Hepatocyte (in vitro differentiated cells): ENCODE measurements around the gene KAZALD1. TPM values are rescaled to one million over a fixed set of nuclear protein-coding genes. Genes with fewer than 3 reads are reported as not detected.

Experiments
- DNase-seq: peaks from one replicate; pipeline ENCODE4 v3.0.0-alpha.2; 2016; ENCODE audit warnings: low spot score
- H2AFZ ChIP-seq: fragments of 200-600 bp; sonication (generic); 2 replicates; pipeline ENCODE4 v1.6.0; 2016; ENCODE audit warnings: antibody characterized with exemption, mild to moderate bottlenecking
- H3K27ac ChIP-seq: fragments of 200-600 bp; sonication (generic); 2 replicates; pipeline ENCODE4 v1.5.1; 2016; ENCODE audit warnings: mild to moderate bottlenecking
- H3K27me3 ChIP-seq: fragments of 200-600 bp; sonication (generic); 2 replicates; pipeline ENCODE4 v1.6.1; 2016
- H3K36me3 ChIP-seq: fragments of 200-600 bp; sonication (generic); replicated peaks from 2 replicates; pipeline ENCODE4 v1.5.1; 2016; ENCODE audit warnings: low read depth; ENCODE audit not compliant: insufficient read depth
- H3K4me1 ChIP-seq: fragments of 200-600 bp; sonication (generic); 2 replicates; pipeline ENCODE4 v1.5.1; 2016; ENCODE audit warnings: mild to moderate bottlenecking, moderate library complexity; ENCODE audit not compliant: insufficient read depth
- H3K4me2 ChIP-seq: fragments of 200-600 bp; sonication (generic); 2 replicates; pipeline ENCODE4 v1.6.0; 2016
- H3K4me3 ChIP-seq: fragments of 200-600 bp; sonication (generic); 2 replicates; pipeline ENCODE4 v1.5.1; 2016; ENCODE audit warnings: mild to moderate bottlenecking
- H3K79me2 ChIP-seq: fragments of 200-600 bp; sonication (generic); 2 replicates; pipeline ENCODE4 v1.6.0; 2017; ENCODE audit warnings: mild to moderate bottlenecking
- H3K9me2 ChIP-seq: fragments of 200-600 bp; sonication (generic); replicated peaks from 2 replicates; pipeline ENCODE4 v1.6.0; 2017; ENCODE audit warnings: mild to moderate bottlenecking; ENCODE audit not compliant: insufficient read depth
- H3K9me3 ChIP-seq: fragments of 200-600 bp; sonication (generic); 2 replicates; pipeline ENCODE4 v1.5.1; 2016; ENCODE audit warnings: low read depth, mild to moderate bottlenecking
- H4K20me1 ChIP-seq: fragments of 200-600 bp; sonication (generic); 2 replicates; pipeline ENCODE4 v1.6.0; 2016; ENCODE audit warnings: mild to moderate bottlenecking; ENCODE audit not compliant: insufficient read depth, poor library complexity, severe bottlenecking
- EZH2 ChIP-seq: fragments of 200-600 bp; sonication (generic); IDR thresholded peaks from 2 replicates; pipeline ENCODE4 v1.6.1; 2016; ENCODE audit warnings: antibody characterized with exemption, mild to moderate bottlenecking, borderline replicate concordance
- EZH2phosphoT487 ChIP-seq: fragments of 200-600 bp; sonication (generic); IDR thresholded peaks from one replicate; pipeline ENCODE4 v1.6.1; 2018; ENCODE audit warnings: antibody characterized with exemption, mild to moderate bottlenecking, low read depth, moderate library complexity; ENCODE audit not compliant: unreplicated experiment, severe bottlenecking
- WGBS: methylation state at CpG from one replicate; pipeline ENCODE4 v1.1.6; 2016; ENCODE audit warnings: low lambda C conversion rate; ENCODE audit errors: missing lambda C conversion rate; 5-methylcytosine and 5-hydroxymethylcytosine counted together
- polyA plus RNA-seq: library from polyadenylated mRNA; unstranded; fragments of >200 nt; fragmentation: Nextera tagmentation; extraction: Ambion mirVana; gene quantifications from 2 replicates; pipeline ENCODE4 v1.2.1, GENCODE V29; 2016
- total RNA-seq: library from RNA; depleted of rRNA; stranded (reverse); fragments of >200 nt; gene quantifications from 2 replicates; pipeline ENCODE4 v1.2.3, GENCODE V29; 2014
- TF ChIP-seq, protein P1 (sequence below): fragments of 200-600 bp; sonication (generic); IDR thresholded peaks from 2 replicates; pipeline ENCODE4 v1.5.1; 2016; ENCODE audit warnings: antibody characterized with exemption, mild to moderate bottlenecking; ENCODE audit not compliant: poor library complexity

Gene KAZALD1
- total and polyA plus RNA-seq, 2 experiments from 2014 or later = 18.2 to 31.9 TPM

DNA sequence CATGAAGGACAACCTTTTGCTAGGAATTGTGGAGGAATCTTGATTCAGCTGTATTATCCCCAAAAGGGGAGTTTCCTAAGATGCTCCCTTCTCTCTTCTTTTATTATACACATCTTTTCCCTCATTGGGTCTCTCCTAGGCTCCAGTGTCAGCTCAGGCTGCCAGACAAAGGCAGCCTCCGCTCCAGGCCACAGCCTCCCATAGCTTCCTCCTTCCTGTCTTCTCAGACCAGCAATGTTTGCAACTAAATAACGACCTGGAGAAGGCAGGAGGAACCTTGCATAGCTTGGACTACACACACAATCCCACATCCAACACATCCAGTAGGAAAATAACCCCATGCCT, 18.5 kb upstream of the KAZALD1 start:
- Histone ChIP-seq H4K20me1 (no peaks in the 10 kb centered on the region), H3K36me3 (no peaks in the 10 kb centered on the region), H3K4me1 (peaks cover 14% of the 10 kb centered on the region), H3K79me2 (no peaks in the 10 kb centered on the region), H3K4me2 (peak overlapping the region; percentile 76), H3K9me2 (no peaks in the 10 kb centered on the region), H3K27me3 (peaks cover 23% of the 10 kb centered on the region), H3K27ac (peak overlapping the region; percentile 89), H2AFZ (peak overlapping the region; percentile 55), H3K4me3 (peak overlapping the region; percentile 5), H3K9me3 (no peaks in the 10 kb centered on the region)
- WGBS = 20% methylated on average over 2 of the region's 2 CpGs
- DNase-seq = no peak
- TF ChIP-seq EZH2phosphoT487 (no peak), EZH2 (no peak)
- TF ChIP-seq, protein P1, sequence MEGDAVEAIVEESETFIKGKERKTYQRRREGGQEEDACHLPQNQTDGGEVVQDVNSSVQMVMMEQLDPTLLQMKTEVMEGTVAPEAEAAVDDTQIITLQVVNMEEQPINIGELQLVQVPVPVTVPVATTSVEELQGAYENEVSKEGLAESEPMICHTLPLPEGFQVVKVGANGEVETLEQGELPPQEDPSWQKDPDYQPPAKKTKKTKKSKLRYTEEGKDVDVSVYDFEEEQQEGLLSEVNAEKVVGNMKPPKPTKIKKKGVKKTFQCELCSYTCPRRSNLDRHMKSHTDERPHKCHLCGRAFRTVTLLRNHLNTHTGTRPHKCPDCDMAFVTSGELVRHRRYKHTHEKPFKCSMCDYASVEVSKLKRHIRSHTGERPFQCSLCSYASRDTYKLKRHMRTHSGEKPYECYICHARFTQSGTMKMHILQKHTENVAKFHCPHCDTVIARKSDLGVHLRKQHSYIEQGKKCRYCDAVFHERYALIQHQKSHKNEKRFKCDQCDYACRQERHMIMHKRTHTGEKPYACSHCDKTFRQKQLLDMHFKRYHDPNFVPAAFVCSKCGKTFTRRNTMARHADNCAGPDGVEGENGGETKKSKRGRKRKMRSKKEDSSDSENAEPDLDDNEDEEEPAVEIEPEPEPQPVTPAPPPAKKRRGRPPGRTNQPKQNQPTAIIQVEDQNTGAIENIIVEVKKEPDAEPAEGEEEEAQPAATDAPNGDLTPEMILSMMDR = no peak

DNA sequence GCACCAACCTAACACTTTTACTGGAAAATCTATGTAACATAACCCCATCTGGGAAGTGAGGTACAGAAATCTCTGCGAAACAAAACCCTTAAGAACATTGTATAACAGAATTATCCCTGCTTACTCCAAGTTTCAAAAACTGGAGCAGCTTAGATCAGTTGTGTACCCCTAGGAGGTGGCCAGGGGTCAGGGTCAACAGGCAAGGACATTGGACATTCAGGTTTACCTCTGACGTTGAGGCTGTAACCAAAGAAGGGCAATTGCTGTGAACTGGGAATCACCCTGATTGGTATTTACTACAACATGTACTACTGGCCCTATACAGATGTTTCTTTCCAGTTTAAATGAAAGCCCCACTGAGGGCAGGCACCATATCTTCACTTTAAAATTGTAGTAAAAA, 17.7 kb upstream of the KAZALD1 start:
- TF ChIP-seq, protein P1 = no peak
- no peak for TF ChIP-seq EZH2phosphoT487
- no peak for TF ChIP-seq EZH2
- no peaks in the 10 kb centered on the region for H3K79me2 ChIP-seq
- no peaks in the 10 kb centered on the region for H3K9me2 ChIP-seq
- no peak for DNase-seq
- WGBS = 80% methylated on average over 2 of the region's 2 CpGs
- no peaks in the 10 kb centered on the region for H3K9me3 ChIP-seq
- no peak overlapping the region for H2AFZ ChIP-seq
- peaks cover 31% of the 10 kb centered on the region for H3K27me3 ChIP-seq
- H3K36me3 ChIP-seq = no peaks in the 10 kb centered on the region
- no peak overlapping the region for H3K4me2 ChIP-seq
- no peak overlapping the region for H3K4me3 ChIP-seq
- peak overlapping the region; percentile 89 for H3K27ac ChIP-seq
- H4K20me1 ChIP-seq = no peaks in the 10 kb centered on the region
- peaks cover 14% of the 10 kb centered on the region for H3K4me1 ChIP-seq

DNA sequence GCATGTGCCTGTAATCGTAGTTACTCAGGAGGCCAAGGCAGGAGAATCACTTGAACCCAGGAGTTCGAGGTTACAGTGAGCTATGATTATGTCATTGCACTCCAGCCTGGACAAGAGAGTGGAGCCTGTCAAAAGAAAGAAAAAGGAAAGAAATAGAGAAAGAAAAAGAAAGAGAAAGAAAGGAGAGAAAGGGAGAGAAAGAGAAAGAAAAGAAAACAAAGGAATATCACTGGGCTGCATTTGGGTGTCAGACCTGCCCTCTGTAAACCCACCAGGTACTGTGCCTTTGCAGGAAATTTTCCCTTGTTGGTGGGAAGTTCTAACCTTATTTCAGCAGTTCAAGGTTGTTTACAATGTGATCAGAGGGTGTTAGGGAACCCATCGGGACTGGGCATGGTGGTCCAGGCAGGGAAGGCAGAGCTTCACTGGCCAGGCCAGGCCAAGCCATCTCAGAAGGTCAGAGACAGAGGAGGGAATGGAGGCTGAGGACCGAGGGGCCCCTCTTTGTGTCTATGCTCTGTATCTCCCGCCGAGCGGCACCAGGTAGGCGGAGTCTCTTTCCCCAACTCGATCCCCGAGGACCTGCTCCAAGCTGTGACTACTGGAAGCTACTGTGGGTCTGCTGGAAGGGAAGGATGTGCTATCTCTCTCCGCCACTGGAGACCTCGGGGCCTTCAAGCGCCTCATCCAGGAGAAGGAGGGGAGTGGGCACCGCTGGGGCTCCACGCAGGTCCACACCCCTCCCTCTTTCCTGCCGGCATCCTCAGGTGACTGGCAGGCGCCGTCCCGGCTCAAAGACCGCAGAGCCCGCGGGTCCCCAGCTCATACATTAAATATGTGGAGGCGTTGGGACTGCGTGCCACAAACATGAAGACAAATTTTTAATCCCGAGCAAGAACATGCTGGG, 15.2 kb upstream of the KAZALD1 start:
- Histone ChIP-seq H3K79me2 (no peaks in the 10 kb centered on the region), H2AFZ (no peak overlapping the region), H3K4me1 (peaks cover 16% of the 10 kb centered on the region), H3K9me3 (no peaks in the 10 kb centered on the region), H3K36me3 (no peaks in the 10 kb centered on the region), H3K4me2 (peak overlapping the region; percentile 34), H4K20me1 (no peaks in the 10 kb centered on the region), H3K9me2 (no peaks in the 10 kb centered on the region), H3K27me3 (peaks cover 56% of the 10 kb centered on the region), H3K4me3 (no peak overlapping the region), H3K27ac (no peak overlapping the region)
- DNase-seq = no peak
- TF ChIP-seq EZH2 (no peak), EZH2phosphoT487 (no peak)
- TF ChIP-seq, protein P1 = no peak
- 21% methylated on average over 25 of the region's 25 CpGs for WGBS
